ENCODE measurements around the gene COL4A2. TPM values are rescaled to one million over a fixed set of nuclear protein-coding genes. Genes with fewer than 3 reads are reported as not detected.

Gene COL4A2
- polyA plus RNA-seq, 1 experiment, result 208 TPM

DNA sequence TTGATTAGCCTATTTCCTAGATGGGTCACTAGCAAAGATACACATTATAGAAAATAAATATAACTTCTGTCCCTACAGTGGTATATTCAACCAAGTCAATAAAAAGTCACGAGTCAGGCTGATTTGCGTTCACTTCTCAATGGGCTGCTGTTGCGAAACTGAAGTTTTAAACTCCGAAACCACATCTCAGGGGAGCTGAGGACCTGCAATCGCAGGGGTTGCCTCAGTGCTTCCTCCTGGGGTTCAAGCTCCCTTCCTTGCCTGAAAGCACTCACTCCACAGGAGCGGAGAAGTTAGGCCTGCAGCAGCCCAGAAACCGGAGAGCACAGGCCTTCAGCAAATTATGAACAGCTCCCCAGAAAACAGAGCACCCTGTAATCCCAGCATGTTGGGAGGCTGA is 214.9 kb downstream of the COL4A2 start:
- no peak overlapping the region for H3K4me3 ChIP-seq (ENCODE audit: low read depth, low read length)
- DNase-seq (ENCODE audit: low read depth, low spot score), result no peak
- ChIA-PET POLR2A (no interaction called here), CTCF (interaction anchor here (0.6 to 1.4 kb wide), 2 partner anchors 97 to 300 kb away, joined by 3 to 5 read pairs; no protein-coding TSS in a partner anchor)
- H3K27me3 ChIP-seq (ENCODE audit: control insufficient read depth, insufficient read depth, low read length), result no peaks in the 10 kb centered on the region
- no peak overlapping the region for H3K27ac ChIP-seq (ENCODE audit: low read depth, low read length)
- TF ChIP-seq, protein P1, sequence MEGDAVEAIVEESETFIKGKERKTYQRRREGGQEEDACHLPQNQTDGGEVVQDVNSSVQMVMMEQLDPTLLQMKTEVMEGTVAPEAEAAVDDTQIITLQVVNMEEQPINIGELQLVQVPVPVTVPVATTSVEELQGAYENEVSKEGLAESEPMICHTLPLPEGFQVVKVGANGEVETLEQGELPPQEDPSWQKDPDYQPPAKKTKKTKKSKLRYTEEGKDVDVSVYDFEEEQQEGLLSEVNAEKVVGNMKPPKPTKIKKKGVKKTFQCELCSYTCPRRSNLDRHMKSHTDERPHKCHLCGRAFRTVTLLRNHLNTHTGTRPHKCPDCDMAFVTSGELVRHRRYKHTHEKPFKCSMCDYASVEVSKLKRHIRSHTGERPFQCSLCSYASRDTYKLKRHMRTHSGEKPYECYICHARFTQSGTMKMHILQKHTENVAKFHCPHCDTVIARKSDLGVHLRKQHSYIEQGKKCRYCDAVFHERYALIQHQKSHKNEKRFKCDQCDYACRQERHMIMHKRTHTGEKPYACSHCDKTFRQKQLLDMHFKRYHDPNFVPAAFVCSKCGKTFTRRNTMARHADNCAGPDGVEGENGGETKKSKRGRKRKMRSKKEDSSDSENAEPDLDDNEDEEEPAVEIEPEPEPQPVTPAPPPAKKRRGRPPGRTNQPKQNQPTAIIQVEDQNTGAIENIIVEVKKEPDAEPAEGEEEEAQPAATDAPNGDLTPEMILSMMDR (IDR thresholded peaks at IDR 0.05; ENCODE audit: low read depth, low read length), result no peak
- no peaks in the 10 kb centered on the region for H3K9me3 ChIP-seq (ENCODE audit: control insufficient read depth, insufficient read depth, low read length)

- DNase-seq (ENCODE audit: low read depth, low spot score), result no peak
- TF ChIP-seq, protein P1 (IDR thresholded peaks at IDR 0.05; ENCODE audit: low read depth, low read length), result no peak
- Histone ChIP-seq H3K9me3 (ENCODE audit: control insufficient read depth, insufficient read depth, low read length) (no peaks in the 10 kb centered on the region), H3K27ac (ENCODE audit: low read depth, low read length) (no peak overlapping the region), H3K27me3 (ENCODE audit: control insufficient read depth, insufficient read depth, low read length) (no peaks in the 10 kb centered on the region), H3K4me3 (ENCODE audit: low read depth, low read length) (no peak overlapping the region)
- ChIA-PET POLR2A (no interaction called here), CTCF (interaction anchor here (0.6 to 1.4 kb wide), 2 partner anchors 96 to 301 kb away, joined by 3 to 5 read pairs; no protein-coding TSS in a partner anchor)
Measured at GRCh38 chr13:110522721-110523120, 215.6 kb downstream of the COL4A2 start.

- POLR2A ChIA-PET, result interaction anchor here (0.7 kb wide), 1 partner anchor 36 kb away, joined by 3 read pairs; no protein-coding TSS in a partner anchor
- no peak overlapping the region for H3K27ac ChIP-seq (ENCODE audit: low read depth, low read length)
- H3K27me3 ChIP-seq (ENCODE audit: control insufficient read depth, insufficient read depth, low read length), result no peaks in the 10 kb centered on the region
- CTCF ChIA-PET, result no interaction called here
- no peak for DNase-seq (ENCODE audit: low read depth, low spot score)
- H3K9me3 ChIP-seq (ENCODE audit: control insufficient read depth, insufficient read depth, low read length), result no peaks in the 10 kb centered on the region
- TF ChIP-seq, protein P1 (IDR thresholded peaks at IDR 0.05; ENCODE audit: low read depth, low read length), result no peak
- H3K4me3 ChIP-seq (ENCODE audit: low read depth, low read length), result no peak overlapping the region
Measured at GRCh38 chr13:110523180-110523579, 216.1 kb downstream of the COL4A2 start.

DNA sequence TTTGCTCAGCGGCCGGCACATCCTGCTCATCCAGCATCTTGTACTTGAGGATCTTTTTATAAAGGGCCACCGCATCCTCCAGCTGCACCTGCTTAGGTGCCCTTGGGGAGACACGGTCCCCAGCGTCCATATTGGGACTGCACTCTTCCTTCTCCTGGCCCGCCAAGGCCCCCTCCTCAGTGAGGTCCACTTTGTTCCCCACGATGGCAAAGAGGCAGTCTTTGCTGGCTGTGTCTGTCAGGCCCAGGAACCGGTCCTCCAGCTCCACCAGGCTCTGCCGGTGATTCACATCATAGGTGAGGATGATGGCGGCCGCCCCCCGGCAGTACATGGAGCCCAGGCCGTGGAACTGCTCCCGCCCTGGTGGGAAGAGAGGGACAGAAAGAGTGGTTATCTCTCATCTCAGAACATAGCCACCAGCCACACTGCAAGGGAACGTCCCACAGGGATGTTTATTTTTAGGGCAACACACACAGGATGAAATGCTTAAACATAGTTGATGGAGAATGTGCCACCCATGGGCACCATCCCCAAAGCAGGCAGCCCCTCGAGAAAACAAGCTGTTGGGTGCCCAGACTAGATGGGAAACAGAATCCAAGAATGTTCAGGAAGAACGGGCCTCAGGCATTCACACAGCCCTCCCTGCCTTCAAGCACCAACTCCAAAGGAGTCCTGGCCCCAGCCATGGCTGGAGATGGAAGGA is 216.9 kb downstream of the COL4A2 start:
- no peak overlapping the region for H3K27ac ChIP-seq (ENCODE audit: low read depth, low read length)
- no peak overlapping the region for H3K4me3 ChIP-seq (ENCODE audit: low read depth, low read length)
- TF ChIP-seq, protein P1 (IDR thresholded peaks at IDR 0.05; ENCODE audit: low read depth, low read length), result no peak
- CTCF ChIA-PET, result no interaction called here
- no peaks in the 10 kb centered on the region for H3K9me3 ChIP-seq (ENCODE audit: control insufficient read depth, insufficient read depth, low read length)
- DNase-seq (ENCODE audit: low read depth, low spot score), result no peak
- H3K27me3 ChIP-seq (ENCODE audit: control insufficient read depth, insufficient read depth, low read length), result no peaks in the 10 kb centered on the region
- POLR2A ChIA-PET, result interaction anchor here (0.7 kb wide), 1 partner anchor 35 kb away, joined by 3 read pairs; no protein-coding TSS in a partner anchor

- Histone ChIP-seq H3K27me3 (ENCODE audit: control insufficient read depth, insufficient read depth, low read length) (no peaks in the 10 kb centered on the region), H3K27ac (ENCODE audit: low read depth, low read length) (no peak overlapping the region), H3K9me3 (ENCODE audit: control insufficient read depth, insufficient read depth, low read length) (no peaks in the 10 kb centered on the region), H3K4me3 (ENCODE audit: low read depth, low read length) (no peak overlapping the region)
- TF ChIP-seq, protein P1 (IDR thresholded peaks at IDR 0.05; ENCODE audit: low read depth, low read length), result no peak
- ChIA-PET POLR2A (no interaction called here), CTCF (no interaction called here)
- no peak for DNase-seq (ENCODE audit: low read depth, low spot score)
Measured at GRCh38 chr13:110524541-110525257, 217.6 kb downstream of the COL4A2 start.
